IMR-90 (cell line): ENCODE measurements around the gene MOB3B.

Source experiments
- BHLHE40 ChIP-seq: fragments of 150-350 bp; IDR thresholded peaks from 2 replicates; pipeline ENCODE4 v1.6.1; 2016; ENCODE audit warnings: mild to moderate bottlenecking, low read depth, low read length
- CEBPB ChIP-seq: IDR thresholded peaks from 2 replicates; pipeline ENCODE4 v1.6.1; 2012; ENCODE audit warnings: low read depth, low read length, improper control_type of control experiment
- CHD1 ChIP-seq: IDR thresholded peaks from 2 replicates; pipeline ENCODE4 v1.6.1; 2012; ENCODE audit warnings: low read depth, low read length, improper control_type of control experiment
- CTCF ChIP-seq: conservative IDR thresholded peaks from 2 replicates; pipeline ENCODE4 v1.5.1; 2012; ENCODE audit warnings: mild to moderate bottlenecking, low read depth, low read length, improper control_type of control experiment
- ELK1 ChIP-seq: fragments of 150-350 bp; IDR thresholded peaks from 2 replicates; pipeline ENCODE4 v1.6.1; 2016; ENCODE audit warnings: low read depth, mild to moderate bottlenecking, low read length, moderate library complexity, borderline replicate concordance
- MAFK ChIP-seq: IDR thresholded peaks from 2 replicates; pipeline ENCODE4 v1.6.1; 2012; ENCODE audit warnings: low read depth, low read length, improper control_type of control experiment
- MXI1 ChIP-seq: IDR thresholded peaks from 2 replicates; pipeline ENCODE4 v1.6.1; 2012; ENCODE audit warnings: low read depth, mild to moderate bottlenecking, low read length, moderate library complexity, borderline replicate concordance
- POLR2A ChIP-seq: IDR thresholded peaks from 2 replicates; pipeline ENCODE4 v1.6.1; 2012; ENCODE audit warnings: mild to moderate bottlenecking, low read depth, low read length
- RCOR1 ChIP-seq: IDR thresholded peaks from 2 replicates; pipeline ENCODE4 v1.6.1; 2012; ENCODE audit warnings: mild to moderate bottlenecking, low read length, improper control_type of control experiment; ENCODE audit not compliant: insufficient replicate concordance

GRCh38 chr9:27489087-27489876, 40.3 kb downstream of the MOB3B start:
- TF ChIP-seq CHD1: no peak
- no peak for TF ChIP-seq CTCF
- no peak for TF ChIP-seq POLR2A
- no peak for TF ChIP-seq MAFK
- TF ChIP-seq CEBPB: no peak
- TF ChIP-seq MXI1: no peak
- TF ChIP-seq BHLHE40: no peak
- TF ChIP-seq ELK1: no peak
- no peak for TF ChIP-seq RCOR1
